ENCODE results near the gene PEA15. TPM values are rescaled to one million over a fixed set of nuclear protein-coding genes. Genes with fewer than 3 reads are reported as not detected.

The PEA15 gene
- total RNA-seq, 3 donors from 2014 or later: 69.8 to 128 (median 127) TPM

GRCh38 chr1:160264795-160265307, 59.7 kb downstream of the PEA15 start:
- peaks cover 0 to 9% of the 10 kb centered on the region in 2 donors for H3K4me1 ChIP-seq
- H3K4me3 ChIP-seq: no peak overlapping the region
- no peaks in the 10 kb centered on the region for H3K9me3 ChIP-seq
- no peak for DNase-seq (ENCODE audit: low spot score in 2 of 2)
- TF ChIP-seq POLR2A (IDR thresholded peaks at IDR 0.05): no peak
- TF ChIP-seq, protein P1, sequence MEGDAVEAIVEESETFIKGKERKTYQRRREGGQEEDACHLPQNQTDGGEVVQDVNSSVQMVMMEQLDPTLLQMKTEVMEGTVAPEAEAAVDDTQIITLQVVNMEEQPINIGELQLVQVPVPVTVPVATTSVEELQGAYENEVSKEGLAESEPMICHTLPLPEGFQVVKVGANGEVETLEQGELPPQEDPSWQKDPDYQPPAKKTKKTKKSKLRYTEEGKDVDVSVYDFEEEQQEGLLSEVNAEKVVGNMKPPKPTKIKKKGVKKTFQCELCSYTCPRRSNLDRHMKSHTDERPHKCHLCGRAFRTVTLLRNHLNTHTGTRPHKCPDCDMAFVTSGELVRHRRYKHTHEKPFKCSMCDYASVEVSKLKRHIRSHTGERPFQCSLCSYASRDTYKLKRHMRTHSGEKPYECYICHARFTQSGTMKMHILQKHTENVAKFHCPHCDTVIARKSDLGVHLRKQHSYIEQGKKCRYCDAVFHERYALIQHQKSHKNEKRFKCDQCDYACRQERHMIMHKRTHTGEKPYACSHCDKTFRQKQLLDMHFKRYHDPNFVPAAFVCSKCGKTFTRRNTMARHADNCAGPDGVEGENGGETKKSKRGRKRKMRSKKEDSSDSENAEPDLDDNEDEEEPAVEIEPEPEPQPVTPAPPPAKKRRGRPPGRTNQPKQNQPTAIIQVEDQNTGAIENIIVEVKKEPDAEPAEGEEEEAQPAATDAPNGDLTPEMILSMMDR (IDR thresholded peaks at IDR 0.05): no peak
- no peak for TF ChIP-seq POLR2AphosphoS5 (IDR thresholded peaks at IDR 0.05)
- no peaks in the 10 kb centered on the region for H3K36me3 ChIP-seq
- intact Hi-C loops (cut with DNase I; ENCODE audit: low total_unique reads): no loop called here
- no peaks in the 10 kb centered on the region for H3K27me3 ChIP-seq
- H3K27ac ChIP-seq: no peak overlapping the region

Other genes with a start within 250 kb of the PEA15 start
- gene PIGM, start 173.4 kb upstream of the PEA15 start, total RNA-seq: 1 to 10 TPM; 4.9 to 8.2 (median 5.1) TPM
- under 1 TPM in 1 of 3 donors, not detected in 2; 0.15 TPM for gene KCNJ10, start 135.2 kb upstream of the PEA15 start, total RNA-seq
- not detected for gene KCNJ9, start 123.8 kb upstream of the PEA15 start, total RNA-seq
- 10 to 100 TPM; 21.0 to 35.7 (median 24.5) TPM for gene IGSF8, start 106.8 kb upstream of the PEA15 start, total RNA-seq
- 100 to 1,000 TPM in 1 of 3 donors, 1 to 10 TPM in 2; 3.9 to 229 (median 6.4) TPM for gene ATP1A2, start 89.6 kb upstream of the PEA15 start, total RNA-seq
- 1 to 10 TPM in 1 of 3 donors, not detected in 2; 4.5 TPM for gene ATP1A4, start 53.8 kb upstream of the PEA15 start, total RNA-seq
- under 1 TPM in 1 of 3 donors, not detected in 2; 0.59 TPM for gene CASQ1, start 14.8 kb upstream of the PEA15 start, total RNA-seq
- 100 to 1,000 TPM; 161 to 195 (median 161) TPM for gene DCAF8, start 57.2 kb downstream of the PEA15 start, total RNA-seq
- gene PEX19, start 79.7 kb downstream of the PEA15 start, total RNA-seq: 100 to 1,000 TPM in 1 of 3 donors, 10 to 100 TPM in 2; 58.7 to 136 (median 80.1) TPM
- 100 to 1,000 TPM; 138 to 170 (median 153) TPM for gene COPA, start 137.9 kb downstream of the PEA15 start, total RNA-seq
- gene NCSTN, start 138.0 kb downstream of the PEA15 start, total RNA-seq: 10 to 100 TPM; 66.4 to 83.5 (median 76.0) TPM
- gene NHLH1, start 161.7 kb downstream of the PEA15 start, total RNA-seq: under 1 TPM in 1 of 3 donors, not detected in 2; 0.15 TPM
- gene VANGL2, start 195.2 kb downstream of the PEA15 start, total RNA-seq: 1 to 10 TPM in 2 of 3 donors, under 1 TPM in 1; 0.48 to 7.6 (median 5.6) TPM

Measured in breast epithelium (tissue), 4 donors.